KOPT-K1 (cell line): ENCODE results near the gene ANKRD60.
A peak's percentile ranks its signal among the peaks of the same experiment; 100 is the strongest.

ENCODE experiments used
- H3K27ac ChIP-seq: fragments of 200-600 bp; sonication (generic); 2 replicates; pipeline ENCODE4 v1.5.1; 2016; ENCODE audit warnings: antibody characterized with exemption, mild to moderate bottlenecking, low read depth, low read length; ENCODE audit not compliant: poor library complexity, severe bottlenecking
- H3K36me3 ChIP-seq: fragments of 200-600 bp; sonication (generic); 2 replicates; pipeline ENCODE4 v1.5.1; 2017; ENCODE audit warnings: antibody characterized with exemption, mild to moderate bottlenecking, low read length, moderate library complexity; ENCODE audit not compliant: insufficient read depth
- H3K9me3 ChIP-seq: fragments of 200-600 bp; sonication (generic); 2 replicates; pipeline ENCODE4 v1.5.1; 2017; ENCODE audit warnings: antibody characterized with exemption, low read length, mild to moderate bottlenecking; ENCODE audit not compliant: insufficient read depth, poor library complexity, severe bottlenecking

ANKRD60 gene

GRCh38 chr20:58197185-58197469 is 31.3 kb downstream of the ANKRD60 start:
- H3K9me3 ChIP-seq: no peaks in the 10 kb centered on the region
- H3K36me3 ChIP-seq: no peaks in the 10 kb centered on the region
- no peak overlapping the region for H3K27ac ChIP-seq

- Histone ChIP-seq H3K36me3 (no peaks in the 10 kb centered on the region), H3K9me3 (no peaks in the 10 kb centered on the region), H3K27ac (no peak overlapping the region)
These were observed 31.9 kb downstream of the ANKRD60 start for GRCh38 chr20:58196402-58197184.

- Histone ChIP-seq H3K36me3 (no peaks in the 10 kb centered on the region), H3K9me3 (no peaks in the 10 kb centered on the region), H3K27ac (no peak overlapping the region)
These were observed 33.4 kb downstream of the ANKRD60 start for GRCh38 chr20:58195047-58195446.

DNA sequence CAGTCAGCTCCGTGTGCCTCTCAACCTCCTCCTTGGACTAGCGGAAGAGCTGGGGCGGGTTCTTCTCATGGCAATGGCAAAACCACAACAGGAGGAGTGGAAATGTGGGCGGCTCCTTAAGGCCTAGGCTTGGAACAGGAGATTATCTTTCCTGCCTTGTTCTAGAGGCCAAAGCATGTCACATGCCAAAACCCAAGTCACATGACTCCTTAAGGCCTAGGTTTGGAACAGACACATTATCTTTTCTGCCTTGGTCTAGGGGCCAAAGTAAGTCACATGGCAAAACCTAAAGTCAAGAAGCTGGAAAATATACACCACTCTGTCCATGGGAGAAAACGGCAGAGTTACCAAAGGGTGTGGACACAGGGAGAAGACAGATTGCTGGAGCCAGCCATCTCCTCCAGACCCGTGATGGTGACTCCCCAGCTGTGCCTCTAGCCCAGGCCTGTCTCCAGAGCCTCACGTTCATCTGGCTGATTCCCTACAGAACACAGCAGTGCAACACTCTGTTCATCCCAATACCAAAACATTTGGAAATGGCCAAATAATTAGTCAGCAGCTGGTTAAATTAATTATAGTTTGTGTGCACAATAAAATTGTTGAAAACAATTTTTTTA is 34.2 kb downstream of the ANKRD60 start:
- Histone ChIP-seq H3K27ac (no peak overlapping the region), H3K9me3 (no peaks in the 10 kb centered on the region), H3K36me3 (no peaks in the 10 kb centered on the region)

DNA sequence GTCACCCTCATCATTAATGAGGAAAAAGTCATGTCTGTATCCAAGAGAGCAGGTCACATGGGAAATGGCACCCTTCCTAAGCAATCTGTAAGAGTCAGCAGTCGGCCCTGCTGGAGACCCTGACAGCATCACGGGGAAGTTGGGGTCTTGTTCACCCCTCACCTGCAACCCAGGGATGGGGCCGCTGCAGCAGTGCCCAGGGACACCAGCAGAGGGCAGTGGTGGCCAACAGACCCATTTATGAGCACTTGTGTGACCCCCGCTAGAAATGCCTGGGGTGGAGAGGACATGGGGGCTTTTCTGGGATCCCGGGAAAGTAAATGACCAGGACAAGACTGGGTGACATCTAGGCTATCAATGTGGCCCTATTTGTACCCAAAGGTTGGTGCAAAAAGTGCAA is 35.9 kb downstream of the ANKRD60 start:
- no peaks in the 10 kb centered on the region for H3K9me3 ChIP-seq
- H3K27ac ChIP-seq: no peak overlapping the region
- no peaks in the 10 kb centered on the region for H3K36me3 ChIP-seq

DNA sequence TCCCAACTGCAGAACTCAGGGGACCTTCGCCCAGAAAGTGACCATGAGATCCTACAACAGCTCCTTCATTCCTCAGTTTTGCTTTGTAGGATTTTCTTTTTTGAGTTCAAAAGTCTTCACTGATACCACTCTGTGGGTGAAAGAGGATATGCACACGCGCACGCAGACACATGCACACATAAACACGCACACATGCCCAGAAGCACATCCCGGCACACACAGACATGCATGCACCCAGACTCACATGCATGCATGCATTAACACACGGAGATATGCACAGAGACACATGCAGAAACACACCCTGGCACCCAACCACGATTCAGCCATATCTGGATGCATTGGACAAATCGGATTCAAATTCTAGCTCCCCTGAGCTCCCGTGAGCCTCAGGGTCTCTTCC is 36.4 kb downstream of the ANKRD60 start:
- Histone ChIP-seq H3K27ac (no peak overlapping the region), H3K9me3 (no peaks in the 10 kb centered on the region), H3K36me3 (no peaks in the 10 kb centered on the region)

DNA sequence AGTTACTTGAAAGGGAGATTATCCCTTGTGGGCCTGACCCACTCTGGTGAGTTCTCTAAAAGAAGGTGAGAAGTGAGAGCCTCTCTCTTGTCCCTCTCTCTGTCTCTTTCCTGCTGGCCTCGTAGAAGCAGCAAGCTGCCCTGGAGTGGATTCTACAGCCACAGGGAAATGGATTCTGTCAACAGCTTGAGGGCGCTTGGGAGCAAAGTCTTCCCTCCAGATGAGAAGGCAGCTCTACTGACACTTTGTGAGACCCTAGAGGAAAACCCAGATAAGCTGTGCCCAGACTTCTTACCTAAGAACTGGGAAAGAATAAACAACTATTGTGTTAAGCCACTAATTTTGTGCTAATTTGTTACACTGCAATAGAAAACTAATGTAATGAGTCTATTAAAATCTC is 39.9 kb downstream of the ANKRD60 start:
- H3K27ac ChIP-seq: no peak overlapping the region
- no peaks in the 10 kb centered on the region for H3K36me3 ChIP-seq

GRCh38 chr20:58184984-58185383 is 43.5 kb downstream of the ANKRD60 start:
- no peak overlapping the region for H3K27ac ChIP-seq
- H3K36me3 ChIP-seq: no peaks in the 10 kb centered on the region
- H3K9me3 ChIP-seq: peaks cover 11% of the 10 kb centered on the region

More for the DNA sequence above, 39.9 kb downstream of the ANKRD60 start:
- peaks cover 11% of the 10 kb centered on the region for H3K9me3 ChIP-seq

DNA sequence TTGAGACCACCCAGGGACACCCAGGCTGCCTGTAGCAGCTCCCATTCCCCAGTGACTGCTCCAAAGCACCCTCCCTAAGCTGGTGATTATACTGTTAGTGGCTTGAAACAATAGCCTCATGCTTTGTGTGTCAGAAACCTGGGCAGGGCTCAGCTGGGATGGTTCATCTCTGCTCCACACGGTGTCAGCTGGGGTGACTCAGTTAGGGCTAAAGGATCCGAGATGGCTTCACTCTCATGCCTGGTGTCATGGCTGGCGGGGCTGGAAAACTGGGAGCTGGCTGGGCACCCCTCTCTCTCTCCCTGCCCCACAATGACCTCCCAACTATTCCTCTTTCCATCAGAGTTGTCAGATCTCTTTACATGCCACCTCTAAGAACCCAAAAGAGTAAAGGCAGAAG is 44.4 kb downstream of the ANKRD60 start:
- no peaks in the 10 kb centered on the region for H3K36me3 ChIP-seq
- H3K27ac ChIP-seq: no peak overlapping the region
- H3K9me3 ChIP-seq: peaks cover 11% of the 10 kb centered on the region

GRCh38 chr20:58182521-58183140 is 45.8 kb downstream of the ANKRD60 start:
- Histone ChIP-seq H3K9me3 (peaks cover 11% of the 10 kb centered on the region), H3K27ac (no peak overlapping the region), H3K36me3 (no peaks in the 10 kb centered on the region)

GRCh38 chr20:58179432-58180099 is 48.9 kb downstream of the ANKRD60 start:
- no peaks in the 10 kb centered on the region for H3K36me3 ChIP-seq
- peaks cover 9% of the 10 kb centered on the region for H3K9me3 ChIP-seq
- peak overlapping the region; percentile 37 for H3K27ac ChIP-seq

DNA sequence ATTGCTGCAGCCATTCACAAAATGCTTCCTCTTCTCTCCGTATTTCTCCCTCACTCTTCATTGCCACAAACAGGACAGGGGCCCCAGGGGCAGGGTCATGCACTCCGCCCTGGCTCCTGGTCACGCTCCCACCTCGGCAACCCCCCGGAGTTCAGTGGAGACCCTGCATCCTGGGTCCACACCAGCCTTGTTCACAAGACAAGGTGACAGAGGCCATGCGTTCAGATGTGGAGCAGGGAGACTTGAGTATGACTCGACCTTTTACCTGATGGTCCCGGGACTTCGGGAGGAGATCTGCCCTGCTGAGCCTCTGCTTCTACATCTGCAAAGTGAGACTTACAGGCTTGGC is 49.4 kb downstream of the ANKRD60 start:
- Histone ChIP-seq H3K9me3 (peaks cover 4% of the 10 kb centered on the region), H3K36me3 (no peaks in the 10 kb centered on the region), H3K27ac (peak overlapping the region; percentile 37)

- H3K9me3 ChIP-seq: no peaks in the 10 kb centered on the region
- H3K36me3 ChIP-seq: no peaks in the 10 kb centered on the region
- no peak overlapping the region for H3K27ac ChIP-seq
These were observed 50.7 kb downstream of the ANKRD60 start for GRCh38 chr20:58177799-58178198.

DNA sequence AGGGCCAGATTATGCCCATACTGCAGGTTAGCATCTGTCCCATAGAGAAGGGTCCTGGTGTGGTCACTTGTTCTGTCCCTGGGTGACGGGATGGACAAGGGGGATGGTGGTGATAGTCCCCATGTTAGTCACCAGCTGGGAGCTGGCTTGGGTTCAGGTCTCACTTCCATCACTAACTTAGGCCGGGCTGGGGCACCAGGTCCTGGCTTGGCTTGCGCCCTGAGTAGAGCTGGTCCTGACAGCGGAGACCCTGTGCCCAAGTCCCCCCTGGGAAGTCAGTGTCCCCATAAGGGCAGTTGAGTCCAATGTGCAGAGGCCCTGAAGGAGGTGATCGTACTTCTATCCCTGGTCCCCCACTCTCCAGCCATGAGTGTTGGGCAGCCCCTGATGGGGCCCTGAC is 52.6 kb downstream of the ANKRD60 start:
- no peaks in the 10 kb centered on the region for H3K36me3 ChIP-seq
- H3K27ac ChIP-seq: no peak overlapping the region
- H3K9me3 ChIP-seq: no peaks in the 10 kb centered on the region

GRCh38 chr20:58175425-58175824 is 53.0 kb downstream of the ANKRD60 start:
- Histone ChIP-seq H3K9me3 (no peaks in the 10 kb centered on the region), H3K27ac (no peak overlapping the region), H3K36me3 (no peaks in the 10 kb centered on the region)
